Lower lobe of right lung (tissue), 2 donors: ENCODE data around the gene KIF26B. TPM values are rescaled to one million over a fixed set of nuclear protein-coding genes. Genes with fewer than 3 reads are reported as not detected.

ENCODE experiments used
- ATAC-seq, 2 donors: fragments of 200-7000 bp; cut with Tn5 transposase; one replicate each; pipeline ENCODE4 v1.9.1; 2020 to 2022; ENCODE audit warnings: mild to moderate bottlenecking in 2 of 2, moderate library complexity in 2 of 2
- DNase-seq: peaks from one replicate; pipeline ENCODE4 v3.0.0-alpha.2; 2020
- H3K27ac ChIP-seq: fragments of 200-600 bp; one replicate; pipeline ENCODE4 v1.8.0; 2022
- H3K27me3 ChIP-seq: fragments of 200-600 bp; one replicate; pipeline ENCODE4 v1.8.0; 2022; ENCODE audit warnings: low read depth
- H3K36me3 ChIP-seq: fragments of 200-600 bp; one replicate; pipeline ENCODE4 v1.8.0; 2022; ENCODE audit warnings: mild to moderate bottlenecking
- H3K4me1 ChIP-seq: fragments of 200-600 bp; one replicate; pipeline ENCODE4 v1.8.0; 2022
- H3K4me3 ChIP-seq: fragments of 200-600 bp; one replicate; pipeline ENCODE4 v1.8.0; 2022; ENCODE audit warnings: mild to moderate bottlenecking
- H3K9me3 ChIP-seq: fragments of 200-600 bp; one replicate; pipeline ENCODE4 v1.8.0; 2022
- intact Hi-C: fragments of 100-400 bp; cut with DNase I; formaldehyde crosslinking; loops from one replicate; pipeline ENCODE4 v1.11.0; 2022
- total RNA-seq: library from RNA; stranded (reverse); fragmentation: NEBNext Ultra II Directional; extraction: Animal tissue kit (Norgen Biotek cat#: 25700); gene quantifications from one replicate; pipeline ENCODE4 v1.2.1, GENCODE V29; 2021
- TF ChIP-seq, protein P1 (sequence below): fragments of 200-600 bp; IDR thresholded peaks from one replicate; pipeline ENCODE4 v1.8.0; 2022; ENCODE audit warnings: antibody characterized with exemption, mild to moderate bottlenecking
- donor health status: DM: no; HTN: yes; CAD: no; lungs with severe emphysema.

Gene KIF26B
- total RNA-seq, 1 donor from 2014 or later: 1.2 TPM

GRCh38 chr1:245604979-245605378, 450.2 kb downstream of the KIF26B start:
- intact Hi-C loops: no loop called here
- H3K27me3 ChIP-seq: no peaks in the 10 kb centered on the region
- DNase-seq (no peak), ATAC-seq (peak in 1 of 2 donors; percentile 14)
- H3K4me1 ChIP-seq: no peaks in the 10 kb centered on the region
- H3K27ac ChIP-seq: no peak overlapping the region
- no peaks in the 10 kb centered on the region for H3K36me3 ChIP-seq
- H3K4me3 ChIP-seq: no peak overlapping the region
- TF ChIP-seq, protein P1, sequence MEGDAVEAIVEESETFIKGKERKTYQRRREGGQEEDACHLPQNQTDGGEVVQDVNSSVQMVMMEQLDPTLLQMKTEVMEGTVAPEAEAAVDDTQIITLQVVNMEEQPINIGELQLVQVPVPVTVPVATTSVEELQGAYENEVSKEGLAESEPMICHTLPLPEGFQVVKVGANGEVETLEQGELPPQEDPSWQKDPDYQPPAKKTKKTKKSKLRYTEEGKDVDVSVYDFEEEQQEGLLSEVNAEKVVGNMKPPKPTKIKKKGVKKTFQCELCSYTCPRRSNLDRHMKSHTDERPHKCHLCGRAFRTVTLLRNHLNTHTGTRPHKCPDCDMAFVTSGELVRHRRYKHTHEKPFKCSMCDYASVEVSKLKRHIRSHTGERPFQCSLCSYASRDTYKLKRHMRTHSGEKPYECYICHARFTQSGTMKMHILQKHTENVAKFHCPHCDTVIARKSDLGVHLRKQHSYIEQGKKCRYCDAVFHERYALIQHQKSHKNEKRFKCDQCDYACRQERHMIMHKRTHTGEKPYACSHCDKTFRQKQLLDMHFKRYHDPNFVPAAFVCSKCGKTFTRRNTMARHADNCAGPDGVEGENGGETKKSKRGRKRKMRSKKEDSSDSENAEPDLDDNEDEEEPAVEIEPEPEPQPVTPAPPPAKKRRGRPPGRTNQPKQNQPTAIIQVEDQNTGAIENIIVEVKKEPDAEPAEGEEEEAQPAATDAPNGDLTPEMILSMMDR: no peak
- no peaks in the 10 kb centered on the region for H3K9me3 ChIP-seq

DNA sequence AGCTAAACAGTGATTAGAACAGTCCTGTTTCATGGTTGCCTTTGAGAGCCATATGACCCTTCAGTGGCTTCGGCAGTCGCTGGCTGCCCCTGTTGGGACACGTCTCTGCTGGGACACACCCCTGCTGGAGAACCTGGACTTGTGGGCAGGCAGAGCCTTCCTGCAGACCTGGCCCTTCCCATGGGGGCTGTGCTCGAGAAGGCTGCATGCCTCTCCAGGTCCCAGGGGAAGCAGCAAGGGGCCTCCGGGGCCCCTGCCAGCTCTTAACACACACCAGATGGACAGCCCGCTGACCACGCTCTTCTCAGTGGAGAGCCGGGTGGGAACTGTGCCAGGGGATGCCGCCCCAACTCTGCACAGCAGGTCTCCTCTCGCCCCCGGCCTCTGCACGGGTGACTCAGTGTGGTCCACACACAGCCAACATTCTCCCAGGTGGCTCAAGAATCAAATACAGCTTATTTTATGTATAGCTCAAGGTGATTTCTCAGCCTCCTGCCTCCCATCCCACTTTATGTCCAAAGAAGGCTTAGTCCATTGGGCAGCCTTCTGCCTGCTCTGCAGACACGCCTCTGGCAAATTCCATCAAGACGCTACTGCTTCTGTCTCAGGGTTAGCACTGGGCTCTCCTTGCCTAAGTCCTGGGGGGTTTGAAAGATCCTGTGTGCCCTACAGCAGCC, 450.8 kb downstream of the KIF26B start:
- TF ChIP-seq, protein P1: no peak
- Histone ChIP-seq H3K4me1 (no peaks in the 10 kb centered on the region), H3K9me3 (no peaks in the 10 kb centered on the region), H3K4me3 (no peak overlapping the region), H3K27ac (no peak overlapping the region), H3K36me3 (no peaks in the 10 kb centered on the region), H3K27me3 (no peaks in the 10 kb centered on the region)
- intact Hi-C loops: no loop called here
- peak in 1 of 2 donors; percentile 28 for ATAC-seq
- DNase-seq: no peak

DNA sequence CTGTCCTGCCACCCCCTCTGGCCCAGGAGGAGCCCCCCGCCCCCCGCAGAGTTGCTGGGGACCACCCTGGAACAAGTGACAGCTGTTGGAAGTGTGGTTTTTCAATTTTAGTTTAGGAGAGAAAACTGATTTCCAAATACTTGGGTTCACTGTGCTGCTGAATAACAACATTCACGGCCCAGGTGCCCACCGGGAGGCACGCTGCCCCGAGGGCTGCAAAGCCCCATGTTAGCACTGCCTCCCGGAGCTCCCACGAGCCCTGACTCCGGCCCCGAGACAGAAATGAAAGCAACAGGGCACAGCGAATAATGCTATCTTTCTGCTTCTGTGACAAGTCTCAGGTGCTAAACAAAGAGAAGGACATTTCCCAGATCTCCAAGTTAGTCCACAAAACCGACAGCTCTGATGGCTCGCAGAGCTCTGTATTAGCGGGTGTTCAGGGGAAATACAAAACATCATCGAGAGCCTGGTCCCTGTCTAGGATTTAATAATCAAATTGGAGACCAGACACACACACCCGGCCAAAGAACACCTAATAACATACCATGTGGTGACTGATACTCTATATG, 451.5 kb downstream of the KIF26B start:
- intact Hi-C loops: no loop called here
- TF ChIP-seq, protein P1: no peak
- Histone ChIP-seq H3K27me3 (no peaks in the 10 kb centered on the region), H3K4me3 (no peak overlapping the region), H3K27ac (no peak overlapping the region), H3K4me1 (no peaks in the 10 kb centered on the region), H3K36me3 (no peaks in the 10 kb centered on the region), H3K9me3 (no peaks in the 10 kb centered on the region)
- no peak for ATAC-seq
- DNase-seq: no peak

- intact Hi-C loops: no loop called here
- Histone ChIP-seq H3K27ac (no peak overlapping the region), H3K36me3 (no peaks in the 10 kb centered on the region), H3K4me1 (no peaks in the 10 kb centered on the region), H3K9me3 (no peaks in the 10 kb centered on the region), H3K27me3 (no peaks in the 10 kb centered on the region), H3K4me3 (no peak overlapping the region)
- TF ChIP-seq, protein P1: no peak
- DNase-seq: no peak
- ATAC-seq: no peak
Observed at GRCh38 chr1:245608271-245608670, 453.5 kb downstream of the KIF26B start.

GRCh38 chr1:245609354-245610150, 454.8 kb downstream of the KIF26B start:
- Histone ChIP-seq H3K27me3 (no peaks in the 10 kb centered on the region), H3K4me3 (no peak overlapping the region), H3K36me3 (no peaks in the 10 kb centered on the region), H3K9me3 (no peaks in the 10 kb centered on the region), H3K27ac (no peak overlapping the region), H3K4me1 (no peaks in the 10 kb centered on the region)
- DNase-seq: no peak
- intact Hi-C loops: no loop called here
- ATAC-seq: no peak
- TF ChIP-seq, protein P1: no peak
